OCI-LY7 (cell line): ENCODE measurements around the gene SLC66A1.

Source experiments
- EZH2phosphoT487 ChIP-seq: fragments of 200-600 bp; sonication (generic); IDR thresholded peaks from 2 replicates; pipeline ENCODE4 v1.6.1; 2018; ENCODE audit warnings: low read depth, borderline replicate concordance, mild to moderate bottlenecking, mixed run types, antibody characterized with exemption, low read length, moderate library complexity, mixed read lengths
- TF ChIP-seq, protein P1 (sequence below): fragments of 200-600 bp; sonication (generic); conservative IDR thresholded peaks from 2 replicates; pipeline ENCODE4 v1.5.1; 2014; ENCODE audit warnings: mild to moderate bottlenecking, antibody characterized with exemption, low read length, moderate library complexity, mixed read lengths

DNA sequence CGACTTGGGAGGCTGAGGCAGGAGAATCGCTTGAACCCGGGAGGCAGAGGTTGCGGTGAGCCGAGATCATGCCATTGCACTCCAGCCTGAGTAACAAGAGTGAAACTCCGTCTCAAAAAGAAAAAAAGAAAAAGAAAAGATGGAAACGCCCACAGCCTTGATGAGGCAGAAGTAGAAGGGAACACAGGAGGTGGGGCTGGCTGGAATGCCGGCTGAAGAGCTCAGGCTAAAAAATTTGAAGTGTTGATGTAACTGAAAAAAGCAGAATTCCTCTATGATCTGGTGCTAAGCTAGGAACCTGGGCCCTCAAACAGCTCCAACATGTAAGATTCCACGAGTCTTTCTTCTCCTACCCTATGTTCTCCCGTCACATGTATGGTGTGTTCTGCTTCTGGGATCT lies 53.6 kb downstream of the SLC66A1 start:
- TF ChIP-seq, protein P1, sequence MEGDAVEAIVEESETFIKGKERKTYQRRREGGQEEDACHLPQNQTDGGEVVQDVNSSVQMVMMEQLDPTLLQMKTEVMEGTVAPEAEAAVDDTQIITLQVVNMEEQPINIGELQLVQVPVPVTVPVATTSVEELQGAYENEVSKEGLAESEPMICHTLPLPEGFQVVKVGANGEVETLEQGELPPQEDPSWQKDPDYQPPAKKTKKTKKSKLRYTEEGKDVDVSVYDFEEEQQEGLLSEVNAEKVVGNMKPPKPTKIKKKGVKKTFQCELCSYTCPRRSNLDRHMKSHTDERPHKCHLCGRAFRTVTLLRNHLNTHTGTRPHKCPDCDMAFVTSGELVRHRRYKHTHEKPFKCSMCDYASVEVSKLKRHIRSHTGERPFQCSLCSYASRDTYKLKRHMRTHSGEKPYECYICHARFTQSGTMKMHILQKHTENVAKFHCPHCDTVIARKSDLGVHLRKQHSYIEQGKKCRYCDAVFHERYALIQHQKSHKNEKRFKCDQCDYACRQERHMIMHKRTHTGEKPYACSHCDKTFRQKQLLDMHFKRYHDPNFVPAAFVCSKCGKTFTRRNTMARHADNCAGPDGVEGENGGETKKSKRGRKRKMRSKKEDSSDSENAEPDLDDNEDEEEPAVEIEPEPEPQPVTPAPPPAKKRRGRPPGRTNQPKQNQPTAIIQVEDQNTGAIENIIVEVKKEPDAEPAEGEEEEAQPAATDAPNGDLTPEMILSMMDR, result no peak
- no peak for TF ChIP-seq EZH2phosphoT487
